Measurements from ENCODE around the gene PIGQ.

PIGQ gene

GRCh38 chr16:534135-534534, 35.6 kb upstream of the PIGQ start (continued):
- TF ChIP-seq CREB5 (CRISPR knock-in tag; IDR thresholded peaks at IDR 0.05; ENCODE audit: low read depth): no peak

GRCh38 chr16:534856-535445, 34.8 kb upstream of the PIGQ start:
- ATAC-seq: no peak; the same call in 2 of the 3 replicates

GRCh38 chr16:535446-536405, 34.0 kb upstream of the PIGQ start:
- TF ChIP-seq ZC3H10 (CRISPR knock-in tag; IDR thresholded peaks at IDR 0.05): no peak
- no peak for TF ChIP-seq TCF4 (CRISPR knock-in tag; IDR thresholded peaks at IDR 0.05; ENCODE audit: borderline replicate concordance)
- TF ChIP-seq ZNF565 (CRISPR knock-in tag; conservative IDR thresholded peaks at IDR 0.05; ENCODE audit: low read depth): no peak
- no peak for TF ChIP-seq TOX (CRISPR knock-in tag; IDR thresholded peaks at IDR 0.05; ENCODE audit: borderline replicate concordance)
- no peak for TF ChIP-seq ZFP3 (CRISPR knock-in tag; IDR thresholded peaks at IDR 0.05)
- no peak for TF ChIP-seq ZFP30 (CRISPR knock-in tag; IDR thresholded peaks at IDR 0.05)
- no peak for TF ChIP-seq PPARA (CRISPR knock-in tag; IDR thresholded peaks at IDR 0.05; ENCODE audit: borderline replicate concordance)
- TF ChIP-seq OSR1 (CRISPR knock-in tag; IDR thresholded peaks at IDR 0.05): no peak
- TF ChIP-seq BACH2 (CRISPR knock-in tag; IDR thresholded peaks at IDR 0.05; ENCODE audit: borderline replicate concordance): no peak
- TF ChIP-seq CSRNP3 (CRISPR knock-in tag; IDR thresholded peaks at IDR 0.05): no peak
- TF ChIP-seq ESRRG (CRISPR knock-in tag; IDR thresholded peaks at IDR 0.05): no peak
- no peak for TF ChIP-seq GLIS3 (CRISPR knock-in tag; IDR thresholded peaks at IDR 0.05)
- no peak for TF ChIP-seq RARB (CRISPR knock-in tag; IDR thresholded peaks at IDR 0.05)
- TF ChIP-seq POU6F1 (CRISPR knock-in tag; IDR thresholded peaks at IDR 0.05; ENCODE audit: borderline replicate concordance, low read depth): no peak
- TF ChIP-seq ARNTL (CRISPR knock-in tag; IDR thresholded peaks at IDR 0.05; ENCODE audit: borderline replicate concordance, low read depth): no peak
- no peak for TF ChIP-seq SNAI2 (CRISPR knock-in tag; IDR thresholded peaks at IDR 0.05)
- ATAC-seq: peak; percentile 17; the same call in 2 of the 3 replicates

More at GRCh38 chr16:534856-535445, 34.8 kb upstream of the PIGQ start:
- no peak for TF ChIP-seq ZNF8 (CRISPR knock-in tag; IDR thresholded peaks at IDR 0.05)
- TF ChIP-seq ZNF70 (CRISPR knock-in tag; IDR thresholded peaks at IDR 0.05): no peak
- TF ChIP-seq ISL1 (CRISPR knock-in tag; IDR thresholded peaks at IDR 0.05): no peak
- TF ChIP-seq ZC3H10 (CRISPR knock-in tag; IDR thresholded peaks at IDR 0.05): no peak
- no peak for TF ChIP-seq ZFP3 (CRISPR knock-in tag; IDR thresholded peaks at IDR 0.05)
- TF ChIP-seq TOX (CRISPR knock-in tag; IDR thresholded peaks at IDR 0.05; ENCODE audit: borderline replicate concordance): no peak
- no peak for TF ChIP-seq GLIS3 (CRISPR knock-in tag; IDR thresholded peaks at IDR 0.05)
- TF ChIP-seq PPARA (CRISPR knock-in tag; IDR thresholded peaks at IDR 0.05; ENCODE audit: borderline replicate concordance): no peak
- no peak for TF ChIP-seq TCF4 (CRISPR knock-in tag; IDR thresholded peaks at IDR 0.05; ENCODE audit: borderline replicate concordance)
- no peak for TF ChIP-seq CSDC2 (CRISPR knock-in tag; IDR thresholded peaks at IDR 0.05)
- no peak for TF ChIP-seq SNAI2 (CRISPR knock-in tag; IDR thresholded peaks at IDR 0.05)
- TF ChIP-seq ZFP30 (CRISPR knock-in tag; IDR thresholded peaks at IDR 0.05): no peak
- TF ChIP-seq CSRNP3 (CRISPR knock-in tag; IDR thresholded peaks at IDR 0.05): no peak
- TF ChIP-seq BACH2 (CRISPR knock-in tag; IDR thresholded peaks at IDR 0.05; ENCODE audit: borderline replicate concordance): no peak
- no peak for TF ChIP-seq POU6F1 (CRISPR knock-in tag; IDR thresholded peaks at IDR 0.05; ENCODE audit: borderline replicate concordance, low read depth)
- TF ChIP-seq ESRRG (CRISPR knock-in tag; IDR thresholded peaks at IDR 0.05): no peak
- no peak for TF ChIP-seq RARB (CRISPR knock-in tag; IDR thresholded peaks at IDR 0.05)
